Measurements from ENCODE around the gene FGF6. TPM values are rescaled to one million over a fixed set of nuclear protein-coding genes. Genes with fewer than 3 reads are reported as not detected.

Gene FGF6
- total and polyA plus RNA-seq, 9 of the 15 experiments (the other 6 are each of a cell fraction or from before 2014, with no cell fraction given), result 0.14 TPM; not detected in 8

DNA sequence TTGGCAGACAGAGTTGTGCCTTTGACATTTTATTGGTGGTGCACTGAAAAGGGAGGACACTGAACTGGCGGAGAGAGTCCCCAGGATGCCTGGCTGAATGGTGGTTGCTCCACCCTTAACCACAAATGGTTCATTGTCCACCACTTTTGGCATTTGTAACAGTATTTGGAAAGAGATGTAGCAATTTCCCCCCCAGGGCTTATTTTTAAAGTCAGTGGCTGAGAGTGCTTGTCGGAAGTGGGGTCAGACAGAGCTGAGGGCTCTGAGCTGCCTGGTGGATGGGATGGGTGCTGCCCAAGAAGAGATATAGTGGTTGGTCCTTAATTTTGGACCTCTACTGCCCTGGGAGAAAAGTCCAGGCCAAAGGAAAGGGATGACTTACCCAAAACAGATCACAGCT, 31.5 kb upstream of the FGF6 start (continued):
- TF ChIP-seq ZNF561 (CRISPR knock-in tag; conservative IDR thresholded peaks at IDR 0.05) (no peak), KDM4B (IDR thresholded peaks at IDR 0.05; ENCODE audit: borderline replicate concordance in 2 of 2, low read depth in 1 of 2) (no peak), TEAD4 (IDR thresholded peaks at IDR 0.05; ENCODE audit: low read length) (no peak), TEAD4 (CRISPR knock-in tag; IDR thresholded peaks at IDR 0.05; ENCODE audit: borderline replicate concordance) (no peak), BRF1 (IDR thresholded peaks at IDR 0.05; ENCODE audit: borderline replicate concordance, extremely low read depth, insufficient read length) (no peak), CEBPB (tag; IDR thresholded peaks at IDR 0.05) (no peak)
- TF ChIP-seq, protein P1, sequence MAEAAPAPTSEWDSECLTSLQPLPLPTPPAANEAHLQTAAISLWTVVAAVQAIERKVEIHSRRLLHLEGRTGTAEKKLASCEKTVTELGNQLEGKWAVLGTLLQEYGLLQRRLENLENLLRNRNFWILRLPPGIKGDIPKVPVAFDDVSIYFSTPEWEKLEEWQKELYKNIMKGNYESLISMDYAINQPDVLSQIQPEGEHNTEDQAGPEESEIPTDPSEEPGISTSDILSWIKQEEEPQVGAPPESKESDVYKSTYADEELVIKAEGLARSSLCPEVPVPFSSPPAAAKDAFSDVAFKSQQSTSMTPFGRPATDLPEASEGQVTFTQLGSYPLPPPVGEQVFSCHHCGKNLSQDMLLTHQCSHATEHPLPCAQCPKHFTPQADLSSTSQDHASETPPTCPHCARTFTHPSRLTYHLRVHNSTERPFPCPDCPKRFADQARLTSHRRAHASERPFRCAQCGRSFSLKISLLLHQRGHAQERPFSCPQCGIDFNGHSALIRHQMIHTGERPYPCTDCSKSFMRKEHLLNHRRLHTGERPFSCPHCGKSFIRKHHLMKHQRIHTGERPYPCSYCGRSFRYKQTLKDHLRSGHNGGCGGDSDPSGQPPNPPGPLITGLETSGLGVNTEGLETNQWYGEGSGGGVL (CRISPR knock-in tag; IDR thresholded peaks at IDR 0.05), result no peak

DNA sequence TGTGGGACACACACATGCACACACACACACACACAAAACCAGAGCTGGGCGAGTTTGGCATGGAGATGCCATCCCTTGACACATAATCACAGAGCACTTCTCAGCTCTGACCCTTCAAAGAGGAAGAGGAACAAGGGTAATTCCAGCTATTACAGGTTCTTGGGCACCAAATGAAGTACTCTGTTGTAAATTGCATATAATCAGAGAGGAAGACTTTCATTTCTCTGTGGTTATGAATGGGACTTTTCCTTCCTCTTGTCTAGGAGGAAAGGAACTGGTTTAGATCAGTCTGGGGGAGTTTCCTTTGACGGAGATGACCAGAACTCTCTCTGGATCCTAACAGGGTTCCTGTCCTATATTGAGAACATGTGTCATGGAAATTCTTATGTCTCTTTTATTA, 26.4 kb upstream of the FGF6 start:
- Histone ChIP-seq H3K36me3 (ENCODE audit: control insufficient read depth, insufficient read depth, low read length) (no peaks in the 10 kb centered on the region), H3K9me3 (replicated peaks; ENCODE audit: control insufficient read depth, insufficient read depth, low read depth, low read length) (no peaks in the 10 kb centered on the region), H3K4me2 (ENCODE audit: insufficient read depth, low read length) (no peak overlapping the region), H3K27ac (ENCODE audit: extremely low read depth, low read depth, low read length) (no peak overlapping the region), H3K9ac (ENCODE audit: insufficient read depth in 1 of 2, low read depth in 2 of 2, low read length in 2 of 2) (no peak overlapping the region), H3K4me1 (replicated peaks in 1 of 2; ENCODE audit: control insufficient read depth in 2 of 2, insufficient read depth in 2 of 2, low read length in 2 of 2) (no peaks in the 10 kb centered on the region), H3K4me3 (no peak overlapping the region), H2AFZ (ENCODE audit: low read depth, low read length) (no peak overlapping the region), H3K79me2 (ENCODE audit: control insufficient read depth, insufficient read depth, low read length) (no peaks in the 10 kb centered on the region), H3K27me3 (ENCODE audit: control insufficient read depth in 2 of 2, insufficient read depth in 2 of 2, low read length in 2 of 2) (no peaks in the 10 kb centered on the region; a peak in 1 of 5 replicates), H3K9me1 (ENCODE audit: control insufficient read depth, insufficient read depth, low read length) (no peaks in the 10 kb centered on the region), H4K20me1 (replicated peaks; ENCODE audit: control insufficient read depth, insufficient read depth, low read length) (no peaks in the 10 kb centered on the region)
- ATAC-seq, result no peak
- DNase-seq (ENCODE audit: extremely low read depth in 1 of 4, low spot score in 3 of 4), result no peak
- no peak for FAIRE-seq
- CTCF ChIA-PET (ENCODE audit: low intra/inter-chr PET ratio), result no interaction called here
- 0% methylated on average over 2 of the region's 2 CpGs for whole genome bisulfite sequencing (ENCODE audit: insufficient coverage, low coverage, missing lambda C conversion rate)
- in situ Hi-C loops (cut with MboI) (no loop called here), intact Hi-C loops (cut with micrococcal nuclease) (no loop called here)
- no TSS peak for BruUV-seq (replicated peaks)
- POLR2A ChIA-PET, result no interaction called here
- no peak for TF ChIP-seq RBFOX2 (IDR thresholded peaks at IDR 0.05; ENCODE audit: low read depth, low read length)
- no peak for TF ChIP-seq ELF1 (tag; IDR thresholded peaks at IDR 0.05)
- no peak for TF ChIP-seq RBM14 (IDR thresholded peaks at IDR 0.05; ENCODE audit: borderline replicate concordance, insufficient read depth, low read depth, low read length)
- TF ChIP-seq ZFX (CRISPR knock-in tag; IDR thresholded peaks at IDR 0.05), result no peak
- no peak for TF ChIP-seq NFXL1 (CRISPR knock-in tag; IDR thresholded peaks at IDR 0.05)
- TF ChIP-seq, protein P2, sequence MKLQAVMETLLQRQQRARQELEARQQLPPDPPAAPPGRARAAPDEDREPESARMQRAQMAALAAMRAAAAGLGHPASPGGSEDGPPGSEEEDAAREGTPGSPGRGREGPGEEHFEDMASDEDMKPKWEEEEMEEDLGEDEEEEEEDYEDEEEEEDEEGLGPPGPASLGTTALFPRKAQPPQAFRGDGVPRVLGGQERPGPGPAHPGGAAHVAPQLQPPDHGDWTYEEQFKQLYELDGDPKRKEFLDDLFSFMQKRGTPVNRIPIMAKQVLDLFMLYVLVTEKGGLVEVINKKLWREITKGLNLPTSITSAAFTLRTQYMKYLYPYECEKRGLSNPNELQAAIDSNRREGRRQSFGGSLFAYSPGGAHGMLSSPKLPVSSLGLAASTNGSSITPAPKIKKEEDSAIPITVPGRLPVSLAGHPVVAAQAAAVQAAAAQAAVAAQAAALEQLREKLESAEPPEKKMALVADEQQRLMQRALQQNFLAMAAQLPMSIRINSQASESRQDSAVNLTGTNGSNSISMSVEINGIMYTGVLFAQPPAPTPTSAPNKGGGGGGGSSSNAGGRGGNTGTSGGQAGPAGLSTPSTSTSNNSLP (IDR thresholded peaks at IDR 0.05; ENCODE audit: borderline replicate concordance, low read depth, low read length), result no peak
- no peak for TF ChIP-seq L3MBTL2 (IDR thresholded peaks at IDR 0.05)
- TF ChIP-seq ZBTB7A (IDR thresholded peaks at IDR 0.05; ENCODE audit: borderline replicate concordance, control insufficient read depth, low read depth, low read length), result no peak
- TF ChIP-seq, protein P3, sequence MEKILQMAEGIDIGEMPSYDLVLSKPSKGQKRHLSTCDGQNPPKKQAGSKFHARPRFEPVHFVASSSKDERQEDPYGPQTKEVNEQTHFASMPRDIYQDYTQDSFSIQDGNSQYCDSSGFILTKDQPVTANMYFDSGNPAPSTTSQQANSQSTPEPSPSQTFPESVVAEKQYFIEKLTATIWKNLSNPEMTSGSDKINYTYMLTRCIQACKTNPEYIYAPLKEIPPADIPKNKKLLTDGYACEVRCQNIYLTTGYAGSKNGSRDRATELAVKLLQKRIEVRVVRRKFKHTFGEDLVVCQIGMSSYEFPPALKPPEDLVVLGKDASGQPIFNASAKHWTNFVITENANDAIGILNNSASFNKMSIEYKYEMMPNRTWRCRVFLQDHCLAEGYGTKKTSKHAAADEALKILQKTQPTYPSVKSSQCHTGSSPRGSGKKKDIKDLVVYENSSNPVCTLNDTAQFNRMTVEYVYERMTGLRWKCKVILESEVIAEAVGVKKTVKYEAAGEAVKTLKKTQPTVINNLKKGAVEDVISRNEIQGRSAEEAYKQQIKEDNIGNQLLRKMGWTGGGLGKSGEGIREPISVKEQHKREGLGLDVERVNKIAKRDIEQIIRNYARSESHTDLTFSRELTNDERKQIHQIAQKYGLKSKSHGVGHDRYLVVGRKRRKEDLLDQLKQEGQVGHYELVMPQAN (IDR thresholded peaks at IDR 0.05; ENCODE audit: borderline replicate concordance), result no peak
- TF ChIP-seq ZBTB8A (IDR thresholded peaks at IDR 0.05; ENCODE audit: partially characterized antibody), result no peak
